Amniotic stem cell (primary cell): ENCODE data around the gene ANO2.

Experiments used
- DNase-seq: peaks from one replicate; lab custom pipeline; 2025; lab: John Stamatoyannopoulos, UW

ANO2 gene

DNA sequence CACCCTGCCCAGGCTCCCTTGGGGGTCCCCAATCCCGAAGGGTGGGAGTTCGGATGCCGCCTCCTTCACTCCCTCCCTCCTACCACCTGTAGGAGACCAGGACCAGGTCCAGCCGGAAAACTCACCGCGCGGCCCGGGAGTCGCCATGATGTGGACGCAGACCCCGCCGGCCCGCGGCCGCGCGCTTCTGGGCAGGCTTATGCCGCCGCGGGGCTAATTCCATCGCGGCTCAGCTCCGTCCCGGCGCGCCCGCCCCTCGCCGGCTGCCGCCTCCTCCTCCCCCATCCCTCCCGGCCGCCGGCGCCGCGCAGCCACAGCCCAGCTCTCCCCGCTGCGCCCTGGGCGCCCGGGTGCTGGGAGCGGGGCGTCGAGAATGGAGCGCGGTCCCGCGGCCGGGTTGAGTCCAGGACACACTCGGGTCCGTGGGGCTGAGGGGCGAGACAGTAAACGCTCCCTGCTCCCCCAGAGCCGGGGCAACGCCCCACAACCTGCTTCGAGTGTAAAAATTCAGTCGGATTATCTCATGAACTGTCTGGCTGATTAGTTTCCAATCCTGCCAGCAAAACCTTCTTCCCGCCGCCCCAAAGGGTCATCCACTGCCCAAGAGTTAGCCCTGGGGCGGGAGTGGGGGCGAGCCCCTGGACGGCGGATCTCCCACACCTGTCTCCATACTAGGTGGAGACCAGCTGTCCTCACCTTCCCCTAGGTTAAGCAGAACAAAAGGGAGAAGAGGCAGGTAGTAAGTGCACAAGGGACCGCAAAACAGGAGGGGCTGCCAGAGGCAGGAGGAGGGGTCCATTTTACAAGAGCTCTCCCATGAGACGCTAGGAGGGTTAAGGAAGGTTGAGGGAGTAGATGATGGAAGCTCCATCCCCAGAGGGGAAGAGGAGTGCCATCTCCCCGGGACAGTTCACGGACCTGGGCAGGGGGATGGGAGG is at the start of gene ANO2:
Gene ANO2, minus strand, starts transcription at position 189 of the 938 bp plus-strand sequence. Its CDS starts 42 bp downstream, at position 147.
- peak; percentile 10 for DNase-seq

DNA sequence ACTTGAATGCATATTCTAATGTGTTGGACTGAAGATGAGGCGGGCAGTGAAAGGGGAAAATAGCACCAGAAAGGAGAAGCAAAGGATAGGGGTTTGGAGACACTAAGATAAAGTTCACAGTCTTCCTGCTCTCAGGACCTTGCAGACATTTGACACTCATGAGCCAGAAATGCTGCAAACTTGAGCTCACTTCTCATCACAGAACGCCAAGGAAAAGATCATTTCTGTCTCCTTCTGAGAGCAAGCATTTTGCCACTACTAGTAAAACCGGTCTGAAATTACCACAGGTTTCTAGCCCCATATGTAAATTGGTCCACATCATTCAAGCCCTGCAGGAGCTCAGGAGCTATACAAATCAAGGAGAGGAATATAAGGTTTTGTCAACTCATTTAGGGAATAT is 44.6 kb upstream of the ANO2 start:
- DNase-seq = no peak

DNA sequence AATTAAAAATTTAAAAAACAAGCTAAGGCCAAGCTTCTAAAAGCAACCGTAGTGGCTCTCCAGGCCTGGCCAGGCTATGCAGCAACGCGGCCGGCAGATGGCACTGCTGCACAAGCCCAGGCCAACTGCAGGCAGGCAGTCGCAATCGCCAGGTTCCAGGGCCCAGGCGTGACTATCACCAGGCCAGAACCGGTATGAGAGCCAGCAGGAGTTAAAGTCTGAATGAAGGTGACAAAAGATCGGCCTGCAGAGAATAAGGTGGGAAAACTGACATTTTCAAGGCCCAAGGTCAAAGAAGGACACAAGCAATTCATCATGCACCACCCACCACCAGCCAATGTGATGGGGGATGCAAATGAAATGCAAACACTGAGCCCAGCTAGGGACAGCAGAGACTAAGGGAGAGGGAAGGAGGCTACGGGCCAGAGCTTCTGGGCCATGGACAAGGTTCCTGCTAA is 43.6 kb upstream of the ANO2 start:
- peak; percentile 58 for DNase-seq

DNA sequence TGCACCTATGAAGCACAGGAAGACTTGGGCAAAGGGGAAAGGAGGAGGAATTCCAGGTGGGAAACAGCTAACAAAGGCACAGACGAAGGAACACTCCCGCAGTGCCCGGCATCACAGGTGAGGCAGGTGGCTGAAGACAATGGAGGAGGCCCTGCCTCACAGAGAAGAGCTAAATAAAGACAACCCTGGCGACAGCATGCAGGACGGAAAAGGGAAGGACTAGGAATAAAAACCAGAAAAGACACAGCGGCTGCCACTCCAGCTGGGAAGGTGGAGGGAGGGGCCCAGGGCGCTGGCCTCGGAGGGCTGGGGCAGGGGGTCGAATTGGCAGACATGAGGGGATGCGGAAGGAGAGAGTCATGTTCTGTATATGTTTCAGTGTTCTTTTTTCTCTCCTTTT is 43.0 kb upstream of the ANO2 start:
- no peak for DNase-seq

- no peak for DNase-seq
Observed at GRCh38 chr12:5987573-5987972, 42.5 kb upstream of the ANO2 start.

- no peak for DNase-seq
Observed at GRCh38 chr12:5985471-5985870, 40.4 kb upstream of the ANO2 start.

- no peak for DNase-seq
Observed at GRCh38 chr12:5984873-5985272, 39.8 kb upstream of the ANO2 start.

DNA sequence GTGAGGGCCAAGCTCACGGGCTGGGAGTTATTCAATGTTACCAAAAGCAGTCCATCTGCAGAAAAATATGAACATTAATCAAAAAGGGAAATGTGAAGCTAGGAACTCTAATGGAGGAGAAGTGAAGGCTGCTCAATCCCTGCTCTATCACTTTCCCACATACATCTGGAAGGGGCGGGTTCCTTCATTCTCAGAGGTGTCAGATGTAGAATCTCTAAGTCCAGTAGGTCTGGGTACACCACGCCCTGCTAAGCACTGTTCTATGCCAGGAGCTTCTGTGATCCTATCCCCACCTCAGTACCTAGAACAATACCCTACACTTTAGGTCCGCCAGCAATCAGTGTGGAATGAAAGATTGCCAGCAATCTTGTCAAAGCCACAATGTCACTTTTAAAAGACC is 37.0 kb upstream of the ANO2 start:
- DNase-seq = no peak

DNA sequence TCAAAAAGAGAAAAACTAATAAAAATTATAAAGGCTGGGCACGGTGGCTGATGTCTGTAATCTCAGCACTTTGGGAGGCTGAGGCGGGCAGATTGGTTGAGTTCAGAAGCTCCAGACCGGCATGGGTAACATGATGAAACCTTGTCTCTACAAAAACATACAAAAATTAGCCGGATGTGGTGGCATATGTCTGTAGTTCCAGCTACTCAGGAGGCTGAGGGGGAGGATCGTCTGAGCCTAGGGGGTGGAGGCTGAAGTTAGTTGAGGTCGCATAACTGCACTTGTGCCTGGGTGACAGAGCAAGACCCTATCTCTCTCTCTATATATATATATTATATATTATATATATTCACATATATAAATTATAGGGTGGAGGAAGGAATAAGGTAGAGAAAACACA is 32.5 kb upstream of the ANO2 start:
- DNase-seq = no peak

DNA sequence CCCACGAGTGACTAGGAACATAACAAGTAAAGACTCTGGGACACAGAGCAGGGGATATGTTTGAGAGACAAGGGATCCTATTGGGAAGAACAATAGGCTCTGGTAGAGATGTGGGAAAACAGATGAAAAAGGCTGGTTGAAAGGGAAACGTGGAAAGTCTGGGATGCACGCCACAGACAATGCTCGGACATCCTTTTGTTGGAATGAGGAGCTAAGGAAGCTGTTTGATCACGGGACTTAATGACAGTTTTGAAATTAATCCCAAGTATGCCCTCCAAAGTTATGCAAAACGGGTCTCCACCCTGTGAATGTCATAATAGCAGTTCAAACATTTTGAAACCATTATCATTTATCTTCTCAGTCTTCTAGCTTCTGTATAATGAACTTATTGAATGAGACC is 31.7 kb upstream of the ANO2 start:
- no peak for DNase-seq

GRCh38 chr12:5976196-5976595 is 31.1 kb upstream of the ANO2 start:
- no peak for DNase-seq

DNA sequence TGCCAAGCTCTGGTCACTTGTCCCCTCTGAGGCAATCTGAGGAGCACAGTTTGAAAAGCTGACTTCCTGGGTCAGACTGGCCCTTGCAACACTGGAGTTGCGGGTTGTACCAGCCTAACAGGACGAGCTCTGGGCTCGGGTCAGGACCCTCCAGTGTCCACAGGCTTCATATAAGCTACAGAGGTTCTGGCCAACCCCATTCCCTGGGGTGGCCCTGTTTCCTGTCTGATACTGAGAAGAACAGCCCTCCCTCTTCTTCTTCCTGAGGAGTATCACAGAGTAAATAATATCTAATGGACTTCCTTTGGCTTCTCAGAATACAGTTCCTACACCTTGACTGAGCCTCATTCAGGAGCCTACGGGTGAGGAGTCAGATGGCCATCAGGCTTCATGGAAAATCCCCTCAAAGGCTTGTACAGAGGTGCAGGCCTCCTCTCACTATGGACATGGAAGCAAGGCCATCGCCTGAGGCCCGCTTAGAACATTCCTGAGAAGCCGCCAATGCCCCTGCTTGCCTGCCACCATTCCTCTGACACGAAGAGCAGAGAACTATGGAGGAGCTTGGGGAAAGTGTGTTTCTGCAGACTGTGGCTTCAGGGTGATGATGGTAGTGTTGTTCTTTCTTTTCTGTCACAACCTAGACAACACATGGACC is 28.5 kb upstream of the ANO2 start:
- no peak for DNase-seq

DNA sequence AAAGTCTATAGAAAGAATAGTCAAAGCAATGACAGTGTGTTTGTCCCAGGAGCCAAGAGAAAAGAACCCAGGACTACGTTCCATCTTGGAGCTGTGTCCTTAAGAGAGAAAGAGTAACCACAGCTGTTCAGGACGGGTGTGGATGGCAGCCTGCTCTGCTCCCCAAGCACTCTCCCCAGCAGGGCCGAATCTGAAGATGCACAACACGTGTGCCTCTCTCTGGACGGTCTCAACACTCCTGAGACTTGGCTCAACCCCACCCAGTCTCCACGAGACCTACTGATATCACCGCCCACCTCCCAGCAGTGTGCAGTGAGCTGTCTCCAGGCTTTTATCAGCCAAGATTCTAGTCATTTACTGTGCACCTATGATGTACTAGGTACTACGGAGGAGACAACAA is 27.3 kb upstream of the ANO2 start:
- no peak for DNase-seq

GRCh38 chr12:5971194-5971850 is 26.3 kb upstream of the ANO2 start:
- DNase-seq = no peak

- DNase-seq = no peak
Observed at GRCh38 chr12:5969974-5970690, 25.1 kb upstream of the ANO2 start.

DNA sequence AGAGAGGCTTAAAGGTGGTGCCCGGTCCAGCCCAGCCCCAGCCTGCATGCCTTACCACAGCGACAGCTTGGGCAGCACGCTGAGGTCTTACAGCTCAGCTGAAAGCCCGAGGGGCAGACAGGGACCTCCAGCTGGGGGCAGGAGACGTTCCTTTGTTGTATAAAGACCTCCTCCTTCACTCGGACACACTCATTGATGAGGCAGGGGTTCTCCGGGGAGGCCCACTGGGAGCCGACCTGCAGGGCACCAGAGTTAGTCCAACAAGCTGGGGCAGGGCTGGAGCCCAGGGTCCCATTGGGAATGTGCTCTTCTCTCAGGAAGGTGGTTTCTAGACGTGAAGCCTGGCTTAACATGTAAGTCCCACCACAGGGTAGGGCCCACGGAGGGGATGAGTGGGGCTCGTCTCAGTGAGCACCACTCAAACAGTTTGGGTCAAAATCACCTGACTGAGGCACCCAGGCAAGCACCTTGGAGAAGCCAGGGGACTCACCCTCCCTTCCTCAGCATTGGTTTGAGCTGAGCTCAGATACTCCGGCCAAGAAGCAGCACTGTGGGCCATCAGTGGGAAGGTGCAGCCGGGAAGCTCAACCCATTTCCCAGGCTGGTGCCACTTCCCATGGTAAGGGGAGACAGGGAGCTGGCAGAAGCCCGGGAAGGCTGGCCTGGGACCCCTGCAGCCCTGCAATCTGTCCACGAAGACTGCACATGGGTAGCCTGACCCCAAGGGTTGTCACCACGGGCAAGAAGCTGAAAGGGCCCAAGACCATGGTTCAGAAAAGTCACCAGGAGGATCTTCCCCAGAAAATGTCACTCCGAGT is 24.3 kb upstream of the ANO2 start:
- no peak for DNase-seq

DNA sequence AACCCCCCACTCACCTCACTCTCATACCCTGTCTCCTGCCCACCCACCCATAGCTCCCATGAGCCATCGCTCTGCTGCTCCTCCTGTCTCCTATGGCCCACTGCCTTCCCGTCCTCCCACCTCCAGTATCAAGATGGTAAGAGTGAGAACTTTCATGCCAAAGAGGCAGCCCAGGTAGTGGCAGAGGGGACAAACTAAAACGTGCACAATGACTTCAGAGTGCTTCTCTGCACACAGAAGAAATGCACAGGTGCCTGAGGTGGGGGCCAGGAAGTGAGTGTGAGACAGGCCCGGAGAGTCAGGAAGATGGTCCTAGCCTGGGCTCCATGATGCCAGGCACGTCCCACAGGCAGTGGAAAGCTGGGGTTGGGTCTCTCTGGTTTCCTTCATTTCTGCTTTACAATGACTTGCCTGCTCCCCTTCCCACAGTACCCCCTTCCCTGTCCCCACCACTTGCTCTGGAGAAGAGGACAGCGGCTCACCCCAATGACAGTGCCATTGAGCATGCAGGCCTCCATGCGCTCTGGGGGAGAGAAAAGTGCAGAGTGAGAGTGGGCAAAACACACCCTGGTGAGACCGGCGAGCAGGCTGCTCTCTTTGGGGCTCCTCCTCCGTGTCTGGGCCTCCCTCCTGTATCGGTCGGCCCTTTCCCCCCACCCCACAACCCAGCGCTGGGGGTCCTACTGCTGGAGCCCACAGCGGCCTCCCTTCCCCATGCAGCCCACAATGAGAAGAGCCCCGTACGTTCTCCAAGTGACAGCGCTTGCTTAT is 22.8 kb upstream of the ANO2 start:
- no peak for DNase-seq

GRCh38 chr12:5966486-5967095 is 21.5 kb upstream of the ANO2 start:
- DNase-seq = no peak

- peak; percentile 49 for DNase-seq
Observed at GRCh38 chr12:5965950-5966383, 20.9 kb upstream of the ANO2 start.
